Frontal cortex (tissue), 4 donors: ENCODE measurements around the gene UGT1A5. TPM values are rescaled to one million over a fixed set of nuclear protein-coding genes. Genes with fewer than 3 reads are reported as not detected.
"Not testable (repeated sequence)": the region's sequence is repeated elsewhere in the genome, so short reads cannot be mapped to it uniquely, and the experiment has no call there.

Experiments
- DNase-seq, 2 donors: peaks; one replicate each; pipeline ENCODE4 v3.0.0; 2012; ENCODE audit warnings: low spot score in 2 of 2
- FAIRE-seq: peaks from 2 replicates; lab custom pipeline; 2012; peaks lifted over from hg19 to GRCh38; lab: Jason Lieb, UNC
- total RNA-seq: library from RNA; depleted of rRNA; stranded (reverse); fragments of >200 nt; gene quantifications from one replicate; pipeline ENCODE4 v1.2.3, GENCODE V29; 2014
- donor health status: control.
- donor health status: control.
- donor health status: control.

Gene UGT1A5
- total RNA-seq, 1 donor from 2014 or later: not detected

DNA sequence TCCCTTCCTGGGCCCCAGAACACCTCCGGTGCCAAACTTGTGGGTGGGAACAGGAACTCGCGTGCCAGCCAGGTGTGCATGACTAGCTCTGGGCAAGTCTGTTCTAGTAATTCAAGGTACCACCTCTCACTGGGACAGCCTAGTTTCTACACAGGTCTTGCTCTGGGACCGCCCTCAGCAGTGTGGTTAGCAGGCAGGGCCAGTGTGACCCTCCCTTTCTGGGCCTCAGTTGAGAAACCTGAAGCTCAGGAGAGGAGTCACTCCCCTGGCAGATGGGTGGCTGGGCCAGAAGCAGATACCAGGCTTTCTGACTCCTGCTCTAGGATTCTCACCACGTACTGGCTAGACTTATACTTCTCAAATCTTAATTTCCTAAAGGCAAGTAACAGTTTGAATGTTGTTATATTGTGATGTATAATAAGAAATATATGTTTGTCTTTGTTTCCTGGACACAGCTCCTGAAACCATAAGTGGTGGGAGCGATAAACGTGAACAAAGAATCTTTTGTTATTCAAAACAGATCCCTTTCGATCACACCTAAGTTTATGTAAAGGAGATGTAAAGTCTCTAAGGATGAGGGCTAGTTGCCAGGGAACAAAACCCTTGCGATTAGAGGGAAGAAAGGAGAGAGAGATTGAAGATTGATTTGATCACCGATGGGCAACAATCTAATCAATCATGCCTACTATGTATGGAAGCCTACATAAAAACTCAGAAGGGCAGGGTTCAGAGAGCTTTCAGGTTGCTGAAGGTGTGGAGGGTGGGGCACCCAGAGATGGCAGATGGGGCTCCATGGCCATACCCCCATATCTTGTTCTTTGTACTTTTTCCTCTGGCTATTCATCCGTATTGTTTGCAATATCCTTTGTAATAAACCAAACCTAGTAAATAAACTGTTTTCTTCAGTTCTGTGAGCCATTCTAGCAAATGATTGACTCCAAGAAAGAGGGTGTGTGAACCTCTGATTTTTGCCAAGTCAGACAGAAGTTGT lies 21.0 kb upstream of the UGT1A5 start:
- no peak for DNase-seq
- no peak for FAIRE-seq

DNA sequence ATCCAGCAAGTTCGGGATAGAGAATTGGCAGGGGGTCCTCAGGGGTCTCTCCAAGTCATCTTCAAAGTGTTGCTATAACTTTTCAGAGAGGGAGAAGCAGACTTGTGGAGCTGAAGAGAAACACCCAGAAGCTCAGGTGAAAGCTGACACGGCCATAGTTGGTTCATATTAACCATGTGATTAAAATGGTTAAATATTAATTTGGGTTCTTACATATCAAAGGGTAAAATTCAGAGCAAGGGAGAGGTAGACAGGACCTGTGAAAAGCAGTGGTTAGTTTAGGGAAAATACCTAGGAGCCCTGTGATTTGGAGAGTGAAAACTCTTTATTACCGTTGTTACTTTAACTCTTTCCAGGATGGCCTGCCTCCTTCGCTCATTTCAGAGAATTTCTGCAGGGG lies 20.1 kb upstream of the UGT1A5 start, which contains the start of gene UGT1A6:
Gene UGT1A6 (plus strand): TSS at position 243 of the 400 bp plus-strand sequence. CDS start 115 bp downstream, at position 358.
- no peak for DNase-seq
- no peak for FAIRE-seq

DNA sequence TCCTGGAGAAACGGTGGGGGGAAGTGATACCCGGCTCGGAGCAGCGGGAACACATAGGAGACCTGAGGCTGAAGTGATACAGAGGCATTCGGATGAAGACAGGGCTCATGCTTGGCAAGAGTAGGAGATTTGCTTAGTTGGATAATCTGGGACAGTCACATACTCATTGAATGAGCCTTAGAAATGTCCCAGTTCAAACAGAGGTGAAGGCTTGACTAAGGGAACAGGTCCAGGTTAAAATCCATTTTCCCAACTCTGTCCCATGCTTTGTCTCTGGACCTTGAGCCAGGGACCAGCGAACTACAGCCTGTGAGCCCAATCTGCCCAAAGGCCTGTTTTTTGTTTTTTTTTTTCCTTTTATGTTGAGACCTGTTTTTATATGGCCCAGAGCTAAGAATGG lies 18.7 kb upstream of the UGT1A5 start:
- DNase-seq (no peak), FAIRE-seq (no peak)

DNA sequence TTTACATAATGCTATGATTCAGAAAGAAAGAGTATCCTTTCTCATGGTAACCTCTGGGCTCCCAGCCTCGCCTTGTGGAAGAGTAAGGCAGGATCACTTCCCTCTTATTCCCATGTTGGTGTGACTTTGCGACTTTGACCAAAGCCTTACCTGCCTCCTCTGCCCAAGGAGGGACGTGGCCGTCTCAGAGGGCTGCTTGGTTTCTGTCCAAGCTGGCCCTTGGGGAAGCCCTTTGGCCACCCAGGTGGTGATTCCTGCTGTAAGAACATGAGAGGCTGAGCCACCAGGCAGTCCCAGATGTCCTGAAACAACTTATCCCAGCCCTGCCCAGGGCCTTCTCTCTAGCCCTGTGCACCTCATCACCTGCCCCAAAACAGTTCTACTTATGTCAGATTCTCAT lies 14.0 kb upstream of the UGT1A5 start:
- no peak for FAIRE-seq
- DNase-seq: no peak

DNA sequence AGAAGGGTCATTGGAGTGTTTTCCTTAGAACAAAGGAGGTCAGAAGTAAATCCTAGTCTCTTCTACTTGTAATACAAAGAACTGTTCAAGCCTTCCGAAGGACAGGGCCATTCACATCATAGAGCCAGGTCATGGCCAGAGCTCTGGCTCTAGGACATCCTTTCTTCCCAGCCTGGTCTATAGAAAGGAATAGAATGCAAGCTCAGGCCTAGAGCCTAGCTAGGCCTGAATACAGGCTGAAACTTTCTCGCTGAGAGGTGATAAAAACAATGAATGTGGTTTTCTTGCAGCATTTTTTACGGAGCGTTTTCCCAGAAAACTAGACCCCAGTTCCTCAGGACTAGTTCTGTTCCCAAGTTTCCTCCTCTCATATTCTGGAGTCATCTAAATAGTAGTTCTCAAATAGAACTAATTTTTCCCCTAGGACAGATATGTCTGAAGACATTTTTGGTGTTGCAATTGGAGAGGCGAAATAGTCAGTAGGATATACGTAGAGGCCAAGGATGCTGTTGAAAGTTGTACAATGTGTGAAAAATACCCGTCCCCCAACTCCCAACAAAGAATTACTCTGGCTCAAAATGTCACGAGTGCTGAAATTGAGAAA lies 13.2 kb upstream of the UGT1A5 start:
- DNase-seq: no peak
- FAIRE-seq: no peak

DNA sequence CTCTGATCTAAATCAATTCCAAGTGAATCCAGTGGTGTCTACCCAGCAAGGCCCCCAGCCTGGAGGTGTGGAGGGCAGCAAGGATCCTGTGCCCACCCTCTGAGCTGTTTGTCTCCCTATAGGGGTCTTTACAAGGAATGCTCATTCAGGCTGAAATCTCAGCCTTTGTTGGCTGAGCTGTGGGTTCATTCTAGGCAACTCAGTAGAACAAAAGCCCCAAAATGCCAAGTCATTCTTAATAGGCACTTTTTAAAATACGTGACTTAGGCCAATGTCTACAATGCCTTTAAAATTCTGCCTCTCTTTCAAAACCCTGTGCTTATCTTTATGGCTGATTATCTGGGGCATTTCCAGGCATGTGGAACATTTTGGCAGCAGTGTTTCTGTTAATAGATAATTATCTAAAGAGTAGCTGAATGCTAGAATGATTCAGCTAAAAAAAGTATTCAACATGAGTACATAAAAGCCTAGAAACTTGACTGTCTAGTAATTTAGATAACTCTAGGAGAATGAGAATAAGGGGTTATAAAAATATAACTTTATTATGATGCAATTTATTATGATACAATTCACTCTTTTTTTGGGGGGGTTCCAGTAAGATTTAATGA lies 12.6 kb upstream of the UGT1A5 start:
- DNase-seq (no peak), FAIRE-seq (no peak)

DNA sequence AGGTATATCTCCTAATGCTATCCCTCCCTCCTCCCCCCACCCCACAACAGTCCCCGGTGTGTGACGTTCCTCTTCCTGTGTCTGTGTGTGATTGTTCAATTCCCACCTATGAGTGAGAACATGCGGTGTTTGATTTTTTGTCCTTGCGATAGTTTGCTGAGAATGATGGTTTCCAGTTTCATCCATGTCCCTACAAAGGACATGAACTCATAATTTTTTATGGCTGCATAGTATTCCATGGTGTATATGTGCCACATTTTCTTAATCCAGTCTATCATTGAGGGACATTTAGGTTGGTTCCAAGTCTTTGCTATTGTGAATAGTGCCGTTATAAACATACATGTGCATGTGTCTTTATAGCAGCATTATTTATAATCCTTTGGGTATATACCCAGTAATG lies 11.9 kb upstream of the UGT1A5 start:
- DNase-seq, FAIRE-seq: not testable (repeated sequence)

DNA sequence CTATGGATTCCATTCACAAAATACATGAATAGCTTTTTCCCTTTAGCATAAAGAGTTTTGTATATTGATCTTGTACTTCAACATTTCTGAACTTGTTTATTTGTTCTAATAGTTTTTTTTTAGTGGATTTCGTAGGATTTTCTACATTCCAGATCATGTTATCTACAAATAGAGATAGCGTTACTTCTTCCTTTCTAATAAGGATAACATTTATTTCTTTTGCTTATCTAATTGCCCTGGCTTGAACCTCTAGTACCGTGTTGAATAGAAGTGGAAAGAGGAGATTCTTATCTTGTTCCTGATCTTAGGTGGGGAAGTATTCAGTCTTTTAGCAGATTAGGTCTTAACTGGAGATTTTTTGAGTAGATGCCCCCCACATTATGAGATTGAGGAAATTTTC lies 10.5 kb upstream of the UGT1A5 start:
- no peak for DNase-seq
- no peak for FAIRE-seq

DNA sequence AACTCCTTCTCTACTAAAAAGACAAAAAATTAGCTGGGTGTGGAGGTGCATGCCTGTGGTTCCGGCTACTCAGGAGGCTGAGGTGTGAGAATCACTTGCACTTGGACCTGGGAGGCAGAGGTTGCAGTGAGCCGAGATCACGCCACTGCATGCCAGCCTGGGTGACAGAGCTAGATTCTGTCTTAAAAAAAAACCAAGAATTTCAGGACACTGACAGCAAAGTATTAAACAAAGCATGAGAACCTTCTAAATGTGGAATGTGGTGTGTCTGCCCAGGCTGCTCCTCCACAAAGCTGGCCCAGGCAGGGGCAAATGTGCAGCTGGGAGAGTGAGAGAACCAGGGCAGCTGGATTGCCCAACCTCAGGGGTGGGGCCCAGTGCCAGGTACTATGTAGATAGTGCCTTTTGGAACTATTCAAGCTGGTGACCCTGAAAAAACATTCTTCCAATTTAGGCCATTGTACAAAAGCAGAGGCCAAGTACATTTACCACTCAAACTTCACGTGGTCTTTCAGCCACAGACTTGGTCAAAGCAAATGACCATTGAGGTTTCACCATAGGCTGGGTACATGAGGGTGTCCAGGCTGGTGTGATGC lies 6.7 kb upstream of the UGT1A5 start:
- DNase-seq (no peak), FAIRE-seq (no peak)

DNA sequence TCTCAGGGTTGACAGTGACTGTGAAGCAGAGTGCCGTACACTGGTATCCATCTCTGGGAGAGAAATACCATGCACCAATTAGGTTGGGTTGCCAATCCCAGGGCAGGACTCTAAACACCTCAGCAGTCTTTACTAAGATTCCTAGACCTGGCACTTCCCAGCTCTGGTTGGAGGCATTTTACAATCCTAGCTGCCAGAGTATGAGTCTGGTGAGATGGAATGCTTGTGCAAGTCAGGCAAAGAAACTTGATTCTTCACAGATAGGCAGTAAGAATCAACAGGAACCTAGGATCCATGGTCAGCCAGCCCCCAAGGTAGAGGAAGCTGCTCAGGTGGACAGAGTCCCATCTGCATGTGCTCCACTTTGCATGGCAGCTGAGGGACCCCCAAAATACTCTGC lies 6.0 kb upstream of the UGT1A5 start:
- no peak for FAIRE-seq
- no peak for DNase-seq

DNA sequence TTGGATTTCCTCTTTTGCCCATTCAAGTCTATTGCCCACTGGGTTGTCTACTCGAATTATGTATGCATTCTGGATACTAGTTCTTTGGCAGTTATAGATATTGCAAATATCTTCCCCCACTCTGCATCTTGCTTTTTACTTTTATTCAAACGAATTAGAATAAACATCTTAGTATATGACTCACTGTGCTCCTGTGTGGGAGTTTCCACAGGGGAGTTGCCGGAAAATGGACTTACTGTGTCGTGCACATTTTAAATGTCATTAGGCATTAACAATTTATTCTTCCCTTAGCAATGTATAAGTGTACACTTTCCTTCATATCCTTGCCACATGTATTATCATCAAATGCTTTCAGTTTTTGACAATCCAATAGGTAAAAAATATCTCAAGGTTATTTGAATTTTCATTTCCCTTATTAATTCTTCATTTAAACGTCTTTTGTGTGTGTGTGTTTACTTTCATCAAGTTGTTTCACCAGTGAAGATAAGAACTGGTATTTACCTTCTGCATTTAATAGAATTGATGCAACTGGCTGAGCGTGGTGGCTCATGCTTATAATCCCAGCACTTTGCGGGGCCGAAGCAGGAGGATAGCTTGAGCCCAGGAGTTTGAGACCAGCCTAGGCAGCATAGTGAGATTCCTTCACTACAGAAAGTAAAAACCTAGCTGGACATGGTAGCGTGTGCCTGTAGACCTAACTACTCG lies 4.6 kb upstream of the UGT1A5 start:
- DNase-seq (no peak), FAIRE-seq (no peak)

DNA sequence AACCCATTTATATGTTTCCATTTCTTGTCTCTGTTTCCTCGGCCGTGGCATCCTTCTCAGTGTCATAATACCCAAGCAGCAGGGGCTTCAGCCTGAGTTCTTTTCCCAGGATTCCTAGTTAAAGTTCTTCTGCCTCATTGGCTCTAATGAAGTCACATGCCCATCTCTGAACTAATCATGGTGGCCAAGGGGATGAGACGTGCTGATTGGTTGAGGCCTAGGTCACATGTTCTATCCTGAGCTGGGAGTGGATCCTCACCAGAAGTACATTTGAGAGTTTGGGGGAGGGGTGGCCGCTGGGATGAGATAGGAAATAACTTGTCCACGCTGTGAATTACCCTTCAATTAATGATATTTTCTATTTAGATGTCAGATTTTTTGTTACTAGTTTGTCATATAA lies 3.8 kb upstream of the UGT1A5 start:
- DNase-seq (no peak), FAIRE-seq (no peak)

DNA sequence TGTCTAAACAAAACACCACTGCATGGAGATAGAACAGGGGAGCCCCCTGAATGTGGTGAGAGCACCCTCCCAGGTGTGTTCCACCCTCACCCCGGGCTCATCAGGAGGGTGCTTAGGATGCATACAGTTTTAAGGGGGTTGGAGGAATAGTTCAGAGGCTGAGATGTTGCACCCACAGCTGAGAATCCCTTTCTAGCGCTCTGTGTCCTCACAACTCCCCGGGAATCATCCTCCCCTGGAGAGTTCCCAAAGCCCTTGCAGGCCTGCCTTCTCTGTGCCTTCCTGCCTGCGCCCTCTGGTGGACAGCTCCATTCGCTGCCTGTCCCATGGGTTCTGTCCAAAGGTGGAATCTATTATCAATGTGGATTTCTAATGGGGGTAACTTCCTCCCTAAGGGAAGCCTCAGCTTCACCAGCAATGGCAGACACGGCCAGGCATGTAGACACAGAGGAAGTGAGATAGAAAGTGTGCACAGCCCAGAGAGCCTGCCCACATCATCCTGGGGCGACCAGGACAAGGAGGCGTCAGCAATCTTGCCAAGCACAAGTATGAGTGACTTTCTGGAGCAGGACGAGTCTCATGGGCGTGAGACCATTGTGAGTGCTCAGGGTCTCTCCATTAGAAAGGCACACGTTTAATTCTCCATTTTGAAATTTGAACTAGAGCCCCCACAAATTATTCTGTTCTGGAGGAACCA lies 1.2 kb upstream of the UGT1A5 start:
- no peak for FAIRE-seq
- DNase-seq: peak in 1 of 2 donors; percentile 37

DNA sequence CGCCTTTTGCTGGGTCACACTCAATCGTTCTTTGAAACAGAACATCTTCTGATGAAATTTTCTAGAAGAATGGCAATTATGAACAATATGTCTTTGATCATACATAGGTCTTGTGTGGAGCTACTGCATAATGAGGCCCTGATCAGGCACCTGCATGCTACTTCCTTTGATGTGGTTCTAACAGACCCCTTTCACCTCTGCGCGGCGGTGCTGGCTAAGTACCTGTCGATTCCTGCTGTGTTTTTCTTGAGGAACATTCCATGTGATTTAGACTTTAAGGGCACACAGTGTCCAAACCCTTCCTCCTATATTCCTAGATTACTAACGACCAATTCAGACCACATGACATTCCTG lies 532 bp downstream of the UGT1A5 start:
- FAIRE-seq (no peak), DNase-seq (no peak)

DNA sequence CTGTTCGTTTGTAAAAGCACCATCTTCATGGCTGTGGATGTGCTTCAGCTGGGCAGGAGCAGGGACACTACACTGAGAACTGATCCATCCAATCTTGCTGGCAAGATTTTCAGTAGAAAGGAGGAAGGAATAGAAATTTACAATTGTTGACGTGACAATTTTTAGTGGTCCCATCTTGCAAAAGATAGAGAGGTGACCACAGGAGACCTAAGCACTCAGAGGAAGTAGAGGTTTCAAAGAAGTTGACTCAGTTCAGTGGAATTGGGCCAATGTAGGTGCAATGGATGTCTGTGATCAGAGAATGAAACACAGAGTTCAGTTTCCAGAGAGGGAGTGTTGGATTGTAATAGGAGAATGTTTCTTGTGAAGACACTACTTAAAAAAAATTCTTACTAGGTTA lies 1.4 kb downstream of the UGT1A5 start:
- DNase-seq (no peak), FAIRE-seq (no peak)

DNA sequence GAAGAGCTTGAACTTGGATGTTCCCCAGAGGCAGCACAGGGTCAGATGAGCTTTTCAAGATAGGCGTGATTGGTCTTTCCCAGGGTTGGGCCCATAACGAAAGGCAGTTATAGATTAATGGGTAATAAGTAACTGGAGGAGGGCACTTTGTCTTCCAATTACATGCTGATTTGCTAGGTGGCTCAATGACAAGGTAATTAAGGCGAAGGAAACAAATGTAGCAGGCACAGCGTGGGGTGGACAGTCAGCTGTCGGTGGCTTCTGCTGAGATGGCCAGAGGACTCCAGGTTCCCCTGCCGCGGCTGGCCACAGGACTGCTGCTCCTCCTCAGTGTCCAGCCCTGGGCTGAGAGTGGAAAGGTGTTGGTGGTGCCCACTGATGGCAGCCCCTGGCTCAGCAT lies 5.8 kb downstream of the UGT1A5 start, which contains the start of gene UGT1A4:
Gene UGT1A4 (plus strand): TSS at position 185 of the 400 bp plus-strand sequence. CDS start 85 bp downstream, at position 270.
- no peak for FAIRE-seq
- DNase-seq: no peak

DNA sequence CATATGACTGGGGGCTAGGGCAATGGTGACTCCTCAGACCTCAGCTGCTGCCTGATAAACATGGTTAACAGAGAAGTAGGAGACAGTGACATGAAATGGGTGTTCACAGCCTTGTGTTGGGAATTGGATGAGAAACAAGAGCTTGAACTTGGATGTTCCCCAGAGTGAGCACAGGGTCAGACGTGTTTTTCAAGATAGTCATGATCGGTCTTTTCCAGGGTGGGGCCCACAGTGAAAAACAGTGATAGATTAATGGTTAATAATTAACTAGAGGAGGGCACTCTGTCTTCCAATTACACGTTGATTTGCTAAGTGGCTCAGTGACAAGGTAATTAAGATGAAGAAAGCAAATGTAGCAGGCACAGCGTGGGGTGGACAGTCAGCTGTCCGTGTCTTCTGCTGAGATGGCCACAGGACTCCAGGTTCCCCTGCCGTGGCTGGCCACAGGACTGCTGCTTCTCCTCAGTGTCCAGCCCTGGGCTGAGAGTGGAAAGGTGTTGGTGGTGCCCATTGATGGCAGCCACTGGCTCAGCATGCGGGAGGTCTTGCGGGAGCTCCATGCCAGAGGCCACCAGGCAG lies 16.1 kb downstream of the UGT1A5 start, which contains the start of gene UGT1A3:
Gene UGT1A3 (plus strand): TSS at position 320 of the 579 bp plus-strand sequence. CDS start 85 bp downstream, at position 405.
- FAIRE-seq (no peak), DNase-seq (no peak)

DNA sequence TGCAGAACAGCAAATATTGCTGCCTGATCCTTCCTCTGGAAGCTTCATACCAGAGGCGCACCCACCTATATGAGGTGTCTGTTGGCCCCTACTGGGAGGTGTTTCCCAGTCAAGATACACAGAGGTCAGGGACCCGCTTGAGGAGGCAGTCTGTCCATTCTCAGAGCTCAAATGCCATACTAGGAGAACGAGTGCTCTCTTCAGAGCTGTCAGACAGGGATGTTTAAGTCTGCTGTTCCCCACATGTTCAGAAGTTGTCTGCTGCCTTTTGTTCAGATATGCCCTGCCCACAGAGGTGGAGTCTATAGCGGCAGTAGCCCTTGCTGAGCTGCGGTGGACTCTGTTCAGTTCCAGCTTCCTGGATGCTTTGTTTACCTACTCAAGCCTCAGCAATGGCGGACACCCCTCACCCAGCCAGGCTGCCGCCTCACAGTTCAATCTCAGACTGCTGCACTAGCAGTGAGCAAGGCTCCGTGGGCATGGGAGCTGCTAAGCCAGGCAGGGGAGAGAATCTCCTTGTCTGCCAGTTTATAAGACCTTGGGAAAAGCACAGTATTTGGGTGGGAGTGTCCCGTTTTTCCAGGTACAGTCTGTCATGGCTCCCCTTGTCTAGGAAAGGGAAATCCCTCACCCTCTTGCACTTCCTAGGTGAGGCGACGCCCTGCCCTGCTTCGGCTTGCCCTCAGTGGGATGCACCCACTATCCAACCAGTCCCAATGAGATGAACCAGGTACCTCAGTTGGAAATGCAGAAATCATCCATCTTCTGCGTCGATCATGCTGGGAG lies 24.4 kb downstream of the UGT1A5 start:
- FAIRE-seq, DNase-seq: not testable (repeated sequence)
